Mesendoderm (in vitro differentiated cells): ENCODE data around the gene GPAT2. TPM values are rescaled to one million over a fixed set of nuclear protein-coding genes. Genes with fewer than 3 reads are reported as not detected.
"Not testable (repeated sequence)": the region's sequence is repeated elsewhere in the genome, so short reads cannot be mapped to it uniquely, and the experiment has no call there.

Source experiments
- DNase-seq: peaks from one replicate; pipeline ENCODE4 v3.0.0; 2013
- H2AK5ac ChIP-seq: 2 replicates; pipeline ENCODE4 v1.6.1; 2013; ENCODE audit warnings: low read length, inconsistent platforms
- H2BK120ac ChIP-seq: 2 replicates; pipeline ENCODE4 v1.6.1; 2013; ENCODE audit warnings: low read depth, mild to moderate bottlenecking, low read length, moderate library complexity, mixed read lengths
- H2BK15ac ChIP-seq: replicated peaks from 2 replicates; pipeline ENCODE4 v1.6.1; 2013; ENCODE audit warnings: low read depth, mild to moderate bottlenecking, moderate library complexity
- H2BK5ac ChIP-seq: 2 replicates; pipeline ENCODE4 v1.6.1; 2013; ENCODE audit warnings: low read length, inconsistent platforms
- H3K18ac ChIP-seq: 2 replicates; pipeline ENCODE4 v1.6.1; 2013; ENCODE audit warnings: mild to moderate bottlenecking, low read length, mixed read lengths
- H3K23ac ChIP-seq: one replicate; pipeline ENCODE4 v1.6.1; 2013; ENCODE audit warnings: low read length
- H3K27ac ChIP-seq: 2 replicates; pipeline ENCODE4 v1.5.1; 2013; ENCODE audit warnings: low read depth, mild to moderate bottlenecking, inconsistent platforms, low read length, moderate library complexity
- H3K27me3 ChIP-seq: 2 replicates; pipeline ENCODE4 v1.6.1; 2013; ENCODE audit warnings: low read length, control low read depth, mild to moderate bottlenecking, inconsistent platforms; ENCODE audit not compliant: insufficient read depth, poor library complexity
- H3K36me3 ChIP-seq: 2 replicates; pipeline ENCODE4 v1.6.1; 2013; ENCODE audit warnings: low read length, inconsistent platforms; ENCODE audit not compliant: control insufficient read depth, insufficient read depth
- H3K4ac ChIP-seq: one replicate; pipeline ENCODE4 v1.6.1; 2013; ENCODE audit warnings: low read depth, mild to moderate bottlenecking, low read length, moderate library complexity
- H3K4me1 ChIP-seq: 2 replicates; pipeline ENCODE4 v1.6.1; 2013; ENCODE audit warnings: low read depth, low read length, inconsistent platforms; ENCODE audit not compliant: control insufficient read depth
- H3K4me2 ChIP-seq: 2 replicates; pipeline ENCODE4 v1.6.1; 2013; ENCODE audit warnings: low read length
- H3K4me3 ChIP-seq: 2 replicates; pipeline ENCODE4 v1.5.1; 2013; ENCODE audit warnings: mild to moderate bottlenecking, low read length
- H3K56ac ChIP-seq: one replicate; pipeline ENCODE4 v1.6.1; 2013; ENCODE audit warnings: low read length
- H3K79me1 ChIP-seq: 2 replicates; pipeline ENCODE4 v1.6.1; 2013; ENCODE audit warnings: low read length, inconsistent platforms
- H3K79me2 ChIP-seq: 2 replicates; pipeline ENCODE4 v1.6.1; 2013; ENCODE audit warnings: mild to moderate bottlenecking, low read length; ENCODE audit not compliant: control insufficient read depth, insufficient read depth
- H3K9ac ChIP-seq: 2 replicates; pipeline ENCODE4 v1.6.1; 2013; ENCODE audit warnings: low read length, inconsistent platforms
- H4K5ac ChIP-seq: one replicate; pipeline ENCODE4 v1.6.1; 2013; ENCODE audit warnings: low read length
- H4K8ac ChIP-seq: one replicate; pipeline ENCODE4 v1.6.1; 2013; ENCODE audit warnings: low read depth, mild to moderate bottlenecking, control low read depth, low read length, moderate library complexity
- WGBS: extraction: QIAGEN DNeasy Blood & Tissue Kit; methylation state at CpG from one replicate; pipeline ENCODE4 v1.1.7; 2013; ENCODE audit warnings: low lambda C conversion rate, missing lambda C conversion rate; ENCODE audit not compliant: insufficient coverage; ENCODE audit errors: extremely low coverage; 5-methylcytosine and 5-hydroxymethylcytosine counted together
- polyA plus RNA-seq, 2 experiments: library from polyadenylated mRNA; stranded (reverse); fragments of 200-250 nt; gene quantifications; one replicate each; pipeline ENCODE4 v1.2.3, GENCODE V29; 2013

The GPAT2 gene
- 0.28 TPM for polyA plus RNA-seq (2013, experiment 1 of 2)
- polyA plus RNA-seq (2013, experiment 2 of 2) = 0.39 TPM

GRCh38 chr2:96034792-96035191, at the start of gene GPAT2:
Gene GPAT2, minus strand, starts transcription at chr2:96034916. Its CDS starts 2,557 bp downstream, at chr2:96032359.
- H2BK5ac ChIP-seq, H3K36me3 ChIP-seq, H2BK15ac ChIP-seq, H3K56ac ChIP-seq, H3K4me2 ChIP-seq, H3K4me1 ChIP-seq, H3K9ac ChIP-seq, H3K23ac ChIP-seq, H3K4me3 ChIP-seq, H4K8ac ChIP-seq, H3K18ac ChIP-seq, H3K27ac ChIP-seq, H2BK120ac ChIP-seq, H3K79me1 ChIP-seq, H3K4ac ChIP-seq, H3K79me2 ChIP-seq, DNase-seq, H3K27me3 ChIP-seq, H2AK5ac ChIP-seq, H4K5ac ChIP-seq: not testable (repeated sequence)
- no CpG with 5 or more reads among the region's 34 CpGs for WGBS

GRCh38 chr2:96083989-96084857, 49.5 kb upstream of the GPAT2 start:
- Histone ChIP-seq H3K9ac (no peak overlapping the region), H3K4me2 (no peak overlapping the region), H2BK5ac (no peak overlapping the region), H3K4ac (no peak overlapping the region), H2BK120ac (no peak overlapping the region), H3K56ac (no peak overlapping the region), H2BK15ac (no peak overlapping the region), H2AK5ac (no peak overlapping the region), H4K8ac (no peak overlapping the region), H3K4me1 (no peaks in the 10 kb centered on the region), H3K27ac (no peak overlapping the region), H3K36me3 (no peaks in the 10 kb centered on the region), H3K79me2 (no peaks in the 10 kb centered on the region), H3K4me3 (no peak overlapping the region), H3K79me1 (no peaks in the 10 kb centered on the region), H3K23ac (no peak overlapping the region), H3K27me3 (no peaks in the 10 kb centered on the region), H4K5ac (no peak overlapping the region), H3K18ac (no peak overlapping the region)
- DNase-seq = no peak
- WGBS = no CpG with 5 or more reads among the region's 22 CpGs

- Histone ChIP-seq H3K23ac (no peak overlapping the region), H2BK5ac (no peak overlapping the region), H2BK15ac (no peak overlapping the region), H3K4me2 (no peak overlapping the region), H3K56ac (no peak overlapping the region), H3K4me3 (no peak overlapping the region), H3K27me3 (no peaks in the 10 kb centered on the region), H3K18ac (no peak overlapping the region), H3K79me1 (no peaks in the 10 kb centered on the region), H2AK5ac (no peak overlapping the region), H4K5ac (no peak overlapping the region), H3K9ac (no peak overlapping the region), H3K4ac (no peak overlapping the region), H3K4me1 (no peaks in the 10 kb centered on the region), H4K8ac (no peak overlapping the region), H3K79me2 (no peaks in the 10 kb centered on the region), H3K36me3 (no peaks in the 10 kb centered on the region), H3K27ac (no peak overlapping the region), H2BK120ac (no peak overlapping the region)
- WGBS = no CpG with 5 or more reads among the region's 9 CpGs
- no peak for DNase-seq
These were observed 48.6 kb upstream of the GPAT2 start for GRCh38 chr2:96083064-96083939.

DNA sequence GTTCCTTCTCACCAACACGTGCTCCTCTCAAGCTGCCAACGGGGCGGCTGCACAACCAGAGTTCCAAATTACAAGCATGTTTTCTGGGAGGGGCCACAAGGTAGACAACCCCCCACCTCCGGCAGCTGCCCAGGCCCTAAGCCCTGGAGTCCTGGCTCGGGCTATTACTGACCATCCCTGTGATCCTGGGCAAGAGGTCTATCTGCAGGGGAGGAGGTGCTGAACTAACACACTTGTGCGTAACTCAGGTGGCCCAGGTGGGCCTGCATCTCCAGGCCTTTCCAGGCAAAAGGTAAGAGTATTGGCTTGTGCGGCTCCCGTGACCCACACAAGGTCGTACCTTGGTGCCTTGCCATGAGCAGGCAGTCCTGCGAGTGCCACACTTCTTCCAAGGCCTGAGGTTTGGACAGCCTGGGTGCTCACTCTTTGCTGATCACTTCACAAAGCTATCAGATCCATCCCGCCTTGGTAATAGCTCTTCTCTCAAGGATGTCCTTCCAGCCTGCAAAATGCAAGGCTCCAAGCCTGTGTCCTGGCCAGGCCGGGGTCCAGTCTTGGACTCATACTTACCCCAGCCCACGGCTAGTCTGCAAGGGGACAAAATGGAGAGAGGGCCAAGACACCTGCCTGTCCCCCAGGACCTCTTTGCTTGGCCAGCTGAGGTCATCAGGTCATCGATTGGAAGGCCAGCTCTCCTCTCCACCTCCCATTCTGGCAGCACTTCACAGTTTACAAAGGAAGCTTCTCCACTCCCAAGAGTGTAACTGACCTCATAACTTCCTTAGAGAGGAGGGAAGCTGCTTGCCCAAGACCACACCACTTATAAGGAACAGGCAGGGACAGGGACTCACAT, 47.7 kb upstream of the GPAT2 start:
- no peak overlapping the region for H3K23ac ChIP-seq
- no peak overlapping the region for H4K5ac ChIP-seq
- H4K8ac ChIP-seq = no peak overlapping the region
- no peak overlapping the region for H2BK5ac ChIP-seq
- no peak overlapping the region for H3K4me3 ChIP-seq
- no peak overlapping the region for H2BK15ac ChIP-seq
- no peak overlapping the region for H3K9ac ChIP-seq
- no peak overlapping the region for H3K4me2 ChIP-seq
- no peak overlapping the region for H2BK120ac ChIP-seq
- WGBS = no CpG with 5 or more reads among the region's 14 CpGs
- no peak for DNase-seq
- no peak overlapping the region for H3K56ac ChIP-seq
- no peak overlapping the region for H3K27ac ChIP-seq
- H3K18ac ChIP-seq = no peak overlapping the region
- no peak overlapping the region for H2AK5ac ChIP-seq
- H3K4ac ChIP-seq = no peak overlapping the region
- H3K79me1 ChIP-seq = no peaks in the 10 kb centered on the region
- no peaks in the 10 kb centered on the region for H3K27me3 ChIP-seq
- H3K36me3 ChIP-seq = no peaks in the 10 kb centered on the region
- no peaks in the 10 kb centered on the region for H3K79me2 ChIP-seq
- no peaks in the 10 kb centered on the region for H3K4me1 ChIP-seq

- Histone ChIP-seq H3K27me3 (no peaks in the 10 kb centered on the region), H2AK5ac (no peak overlapping the region), H3K36me3 (no peaks in the 10 kb centered on the region), H2BK5ac (no peak overlapping the region), H4K5ac (no peak overlapping the region), H3K56ac (no peak overlapping the region), H3K4ac (no peak overlapping the region), H3K27ac (no peak overlapping the region), H3K23ac (no peak overlapping the region), H3K79me2 (no peaks in the 10 kb centered on the region), H3K4me3 (no peak overlapping the region), H4K8ac (no peak overlapping the region), H3K4me2 (no peak overlapping the region), H3K4me1 (no peaks in the 10 kb centered on the region), H3K18ac (no peak overlapping the region), H2BK120ac (no peak overlapping the region), H3K79me1 (no peaks in the 10 kb centered on the region), H2BK15ac (no peak overlapping the region), H3K9ac (no peak overlapping the region)
- DNase-seq = no peak
- WGBS = no CpG with 5 or more reads among the region's 2 CpGs
These were observed 46.3 kb upstream of the GPAT2 start for GRCh38 chr2:96081042-96081441.
